NCI-H526 (cell line): ENCODE results near the gene PLK2.

ENCODE experiments used
- DNase-seq, 2 experiments: peaks; one replicate each; lab custom pipeline; 2025; lab: John Stamatoyannopoulos, UW

The PLK2 gene

DNA sequence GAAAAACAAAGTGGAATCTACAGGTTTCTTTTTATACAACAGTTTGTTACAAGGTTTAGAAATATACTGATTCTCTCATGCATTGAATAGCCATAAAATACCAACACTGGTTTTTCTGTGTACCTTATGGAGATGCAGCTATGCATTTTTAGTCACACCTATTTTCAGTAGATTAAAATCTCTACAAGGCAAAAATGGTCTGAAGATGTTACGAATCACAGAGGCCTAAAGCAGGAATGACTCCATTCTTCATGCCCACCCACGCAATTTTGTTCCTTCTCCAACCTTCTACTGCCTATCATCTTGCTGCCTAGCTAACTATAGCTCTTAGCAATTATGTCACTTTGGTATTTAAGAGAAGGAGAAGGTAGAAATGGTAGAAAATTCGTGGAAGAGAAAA lies 9.9 kb downstream of the PLK2 start:
- no peak for DNase-seq

DNA sequence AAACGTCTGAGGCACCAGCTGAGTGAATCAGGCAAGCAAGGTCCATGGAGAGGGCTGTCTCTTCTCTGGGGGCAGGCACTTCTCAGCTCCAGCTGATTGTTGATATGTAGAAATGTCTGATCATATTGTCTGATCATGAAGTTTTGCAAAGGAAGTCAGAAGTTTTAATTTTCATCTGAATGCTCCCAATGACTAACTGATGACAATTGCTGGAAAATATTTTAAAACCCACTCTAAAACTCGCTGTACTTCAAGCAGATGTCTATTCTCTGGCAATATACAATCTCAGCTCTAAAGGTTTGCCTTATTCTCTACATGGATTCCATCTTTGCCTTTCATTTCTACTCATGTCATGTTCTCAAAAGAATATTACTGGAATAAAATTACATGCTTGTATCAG lies 12.7 kb downstream of the PLK2 start:
- DNase-seq, result no peak

DNA sequence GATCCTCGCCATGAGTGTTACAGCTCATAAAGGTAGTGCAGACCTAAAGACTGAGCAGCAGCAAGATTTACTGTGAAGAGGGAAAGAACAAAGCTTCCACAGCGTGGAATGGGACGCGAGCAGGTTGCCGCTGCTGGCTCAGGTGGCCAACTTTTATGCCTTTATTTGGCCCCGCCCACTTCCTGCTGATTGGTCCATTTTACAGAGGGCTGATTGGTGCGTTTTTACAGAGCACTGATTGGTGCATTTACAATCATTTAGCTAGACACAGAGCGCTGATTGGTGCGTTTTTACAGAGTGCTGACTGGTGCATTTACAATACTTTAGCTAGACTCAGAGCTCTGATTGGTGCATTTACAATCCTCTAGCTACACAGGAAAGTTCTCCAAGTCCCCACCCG lies 13.9 kb downstream of the PLK2 start:
- DNase-seq, result no peak

DNA sequence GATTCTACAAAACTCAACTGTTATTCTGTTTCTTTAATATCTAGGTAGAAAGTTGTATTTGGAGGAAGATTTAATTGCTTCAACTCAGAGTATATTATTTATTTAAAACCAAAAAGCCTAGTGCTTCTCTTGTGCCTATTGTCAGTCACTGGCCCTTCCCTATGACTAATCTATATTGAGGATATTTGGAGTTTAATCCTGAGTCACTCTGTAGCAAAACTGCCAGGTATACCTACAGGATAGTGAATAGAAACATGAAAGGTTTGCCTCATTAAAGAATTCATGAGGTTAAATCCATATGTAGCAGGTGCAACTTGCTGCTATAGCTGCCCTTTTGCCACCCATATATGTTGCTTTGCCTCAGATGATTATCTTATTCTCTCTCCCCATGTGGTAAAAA lies 15.1 kb downstream of the PLK2 start:
- no peak for DNase-seq

DNA sequence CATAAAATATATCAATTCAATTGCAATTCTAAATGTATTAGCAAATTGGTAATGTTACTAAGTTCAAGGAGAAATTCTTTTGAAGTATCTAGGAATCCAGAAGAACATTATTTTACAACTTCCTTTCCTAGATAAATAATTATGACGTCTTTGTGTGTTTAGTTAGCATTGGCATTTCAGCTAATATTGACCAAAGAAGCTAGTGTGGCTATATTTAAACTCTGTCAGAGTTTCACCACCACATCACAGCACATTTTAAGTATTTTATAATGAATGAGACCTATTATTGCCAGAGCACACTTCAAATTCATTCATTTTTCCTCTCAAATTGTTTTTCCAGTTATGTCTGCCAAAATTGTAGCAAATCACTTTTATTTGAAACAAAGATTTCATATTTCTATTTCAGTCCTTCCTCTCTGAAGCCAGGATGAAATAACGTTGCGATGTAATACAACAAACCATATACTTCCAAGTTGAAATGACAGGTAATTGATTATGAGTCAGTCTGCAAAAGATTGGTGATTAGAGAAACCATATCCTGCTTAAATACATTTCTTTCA lies 18.9 kb downstream of the PLK2 start:
- no peak for DNase-seq

DNA sequence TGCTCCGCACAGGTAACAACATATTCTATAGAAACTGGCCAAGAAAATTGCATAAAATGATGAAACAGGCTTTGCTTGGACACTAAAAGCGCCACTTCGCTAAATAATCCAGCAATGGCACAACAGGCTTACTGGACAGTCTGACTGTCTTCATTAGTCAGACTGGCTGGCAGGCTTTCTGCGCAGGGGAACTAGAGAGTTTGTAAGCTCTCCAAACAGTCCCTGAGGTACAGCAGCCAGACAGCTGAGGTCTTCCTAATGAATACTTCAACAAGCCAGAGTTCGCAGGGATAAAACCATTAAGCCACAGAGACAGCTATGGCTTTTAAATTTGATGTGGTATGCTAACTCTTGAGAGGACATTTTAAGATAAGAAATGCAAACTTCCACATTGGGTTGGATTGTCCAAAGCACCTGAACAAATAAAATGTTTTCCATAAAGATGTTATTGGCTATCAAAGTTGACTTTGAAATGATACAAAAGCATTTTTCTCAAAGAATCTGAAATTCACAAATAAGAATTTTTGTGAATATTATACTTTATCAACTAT lies 20.7 kb downstream of the PLK2 start:
- no peak for DNase-seq

DNA sequence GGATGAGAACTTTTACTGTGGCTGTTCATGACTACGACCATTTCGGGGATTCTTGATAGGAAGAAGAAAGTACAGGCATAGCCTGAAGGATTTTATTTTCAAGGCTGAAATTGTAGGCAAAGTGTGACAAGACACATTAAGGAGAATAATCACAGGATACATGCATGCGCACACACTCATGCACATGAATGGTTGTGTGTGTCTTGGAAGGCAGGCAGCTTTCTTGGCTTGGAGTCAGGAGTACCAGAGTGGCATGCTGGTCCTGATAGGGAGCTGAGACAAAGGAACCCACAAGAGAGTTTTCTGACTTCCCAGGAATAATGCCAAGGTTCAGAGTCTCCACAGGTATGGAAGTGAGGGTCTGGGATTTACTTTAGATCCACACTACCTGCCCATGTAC lies 22.2 kb downstream of the PLK2 start:
- DNase-seq, result no peak

DNA sequence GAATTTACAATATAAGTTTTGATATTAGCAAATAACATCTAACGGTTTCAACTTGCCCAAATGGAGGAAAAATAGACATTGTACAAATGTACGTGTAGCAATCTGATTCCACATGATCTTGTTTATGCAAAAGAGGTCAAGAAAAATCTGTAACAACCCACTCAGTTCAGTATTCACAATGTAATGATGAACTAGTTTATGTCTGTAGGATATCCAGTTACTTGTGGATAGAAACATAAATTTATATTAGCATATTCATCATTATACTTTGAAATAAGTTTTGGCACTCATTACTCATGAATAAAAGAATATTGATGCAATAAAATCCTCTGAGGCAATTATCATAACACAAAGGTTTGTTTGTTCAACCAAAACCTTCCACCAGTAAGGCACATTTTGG lies 28.1 kb downstream of the PLK2 start:
- DNase-seq, result no peak

DNA sequence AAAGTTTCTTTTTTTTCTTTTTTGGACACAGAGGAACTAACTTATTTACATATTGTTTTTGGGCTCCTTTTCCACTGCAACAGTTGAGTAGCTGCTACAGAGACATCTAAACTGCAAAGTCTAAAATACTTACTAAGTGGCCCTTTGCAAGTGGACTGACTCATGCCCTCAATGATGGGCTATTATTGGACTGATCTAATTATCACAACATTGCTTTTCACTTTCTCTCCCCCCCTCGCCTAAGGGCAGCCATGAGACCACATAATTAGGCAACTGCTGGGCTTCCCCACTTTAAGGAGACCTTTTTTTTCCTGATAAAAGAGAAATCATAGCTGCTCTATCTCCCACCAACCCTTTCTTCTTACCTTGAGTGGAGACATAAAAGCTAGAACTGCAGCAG lies 47.0 kb downstream of the PLK2 start:
- no peak for DNase-seq

DNA sequence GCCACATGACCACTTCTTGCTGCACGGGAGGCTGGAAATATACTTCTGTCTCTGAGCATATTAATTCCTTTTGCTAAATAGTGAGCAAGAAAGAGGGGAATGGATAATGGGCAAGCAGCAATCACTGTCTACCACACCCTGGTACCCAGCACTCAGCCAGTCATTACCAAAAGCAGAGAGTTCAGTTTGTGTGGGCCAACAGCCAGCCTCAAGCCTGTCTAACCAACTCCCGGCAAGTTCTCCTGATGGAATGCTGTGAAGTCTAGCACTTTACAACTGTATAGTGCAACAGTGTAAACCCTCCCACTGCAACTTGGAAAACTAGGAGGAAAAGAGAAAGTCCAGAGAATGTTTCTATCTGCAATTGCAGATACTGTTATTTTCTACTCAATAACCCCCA lies 47.8 kb downstream of the PLK2 start:
- DNase-seq, result no peak

DNA sequence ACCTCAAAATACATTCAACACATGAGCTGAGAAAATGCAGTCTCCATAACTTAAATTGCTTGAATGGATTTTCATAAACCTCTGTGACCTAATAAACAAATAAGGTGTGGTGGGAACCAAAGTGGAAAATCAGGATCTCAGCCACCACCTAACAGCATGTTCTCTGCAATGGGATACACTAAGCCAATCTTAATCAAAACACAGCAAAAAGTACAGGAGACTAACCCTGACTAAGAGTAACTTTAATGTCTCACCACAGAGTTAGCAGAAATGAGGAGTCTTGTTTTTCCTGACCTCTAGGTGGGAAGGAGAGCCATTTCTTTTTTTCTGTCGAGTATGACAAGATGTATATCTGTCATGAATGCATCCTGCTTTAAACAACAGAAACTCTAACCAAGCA lies 48.5 kb downstream of the PLK2 start:
- DNase-seq, result no peak

DNA sequence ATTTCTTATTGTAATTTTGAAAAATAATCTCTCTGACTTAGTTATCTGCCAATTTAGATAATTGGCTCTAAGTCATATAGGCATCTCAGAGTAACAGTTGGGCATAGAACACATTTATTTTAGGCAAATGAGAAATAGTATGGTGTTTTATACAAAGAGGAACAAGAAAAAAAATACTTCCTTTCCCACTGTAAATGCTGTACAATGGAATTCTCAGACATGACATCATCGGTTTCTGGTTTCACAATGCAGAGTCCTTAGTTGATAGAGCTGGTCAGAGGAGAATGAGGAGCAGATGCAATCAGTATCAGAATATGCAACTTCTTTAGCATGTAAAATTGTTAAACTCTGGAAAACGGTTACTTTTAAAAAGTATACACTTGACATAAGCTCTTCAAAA lies 49.4 kb downstream of the PLK2 start:
- DNase-seq, result no peak

DNA sequence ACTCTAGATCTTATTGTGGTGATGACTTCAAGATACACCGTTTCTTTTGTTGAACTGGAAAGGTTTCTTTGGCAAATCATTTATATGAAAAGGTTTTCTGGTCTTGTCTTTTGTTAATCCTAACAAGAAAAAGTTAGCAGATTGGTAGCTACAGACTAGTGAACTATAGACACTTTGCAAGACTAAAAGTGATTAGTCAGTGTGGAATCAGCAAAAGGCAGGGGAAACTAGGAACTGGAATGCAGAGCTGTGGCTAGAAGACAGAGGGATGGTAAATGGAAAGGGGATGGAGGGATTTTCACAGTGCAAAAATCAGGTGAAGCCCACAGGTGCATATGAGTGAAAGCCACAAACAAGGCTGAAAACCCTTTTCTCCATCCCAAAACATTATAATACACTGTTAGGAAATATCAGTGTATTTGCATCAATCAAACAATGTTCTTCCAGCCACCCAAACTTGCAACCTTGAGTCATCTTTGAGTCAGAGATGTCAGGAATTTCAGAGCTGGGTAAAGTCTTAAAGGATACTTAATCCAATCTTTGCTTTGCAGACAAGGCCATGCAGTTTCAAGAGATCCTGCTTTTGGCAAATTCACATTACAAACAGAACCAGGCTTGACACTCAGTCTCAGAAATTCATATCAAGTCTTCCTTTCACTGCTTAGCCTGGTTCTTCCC lies 52.7 kb downstream of the PLK2 start:
- DNase-seq, result no peak

DNA sequence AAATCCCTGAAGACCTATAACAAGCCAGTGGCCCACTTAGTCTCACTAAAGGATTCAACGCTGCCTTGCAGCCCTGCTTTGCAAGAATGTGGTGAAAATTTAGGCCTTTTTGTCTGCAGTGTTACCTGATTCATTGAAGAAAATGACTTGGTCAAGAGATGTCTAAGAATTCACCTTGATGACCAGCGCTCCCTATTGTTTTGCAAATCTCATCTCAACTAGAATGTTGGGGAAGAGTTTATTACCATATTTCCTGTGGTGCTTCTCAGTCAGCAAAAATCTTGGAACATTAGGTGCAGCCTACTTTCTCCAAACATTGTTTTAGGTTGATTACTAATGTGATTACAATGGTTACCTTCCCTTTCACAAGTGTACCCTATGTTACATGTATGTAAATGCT lies 53.5 kb downstream of the PLK2 start:
- no peak for DNase-seq

DNA sequence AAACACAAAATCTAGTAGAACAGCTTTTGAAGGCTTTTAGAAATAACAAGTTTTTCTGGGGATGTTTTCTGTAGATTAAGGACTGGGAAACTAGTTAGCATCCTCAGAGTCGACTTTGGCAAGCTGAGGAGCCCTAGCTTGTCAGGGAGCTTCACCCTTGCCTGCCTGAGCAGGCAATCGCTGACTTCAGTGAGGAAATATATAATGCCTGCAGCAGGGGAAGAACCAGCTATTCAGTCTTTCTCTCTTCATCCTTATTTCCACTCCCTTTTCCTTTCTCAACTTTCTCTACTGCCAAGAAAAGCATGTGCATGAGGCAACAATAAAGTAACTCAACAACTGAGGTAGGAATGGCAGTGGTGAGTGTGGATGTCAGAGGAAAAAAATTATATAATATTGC lies 54.7 kb downstream of the PLK2 start:
- DNase-seq, result no peak

DNA sequence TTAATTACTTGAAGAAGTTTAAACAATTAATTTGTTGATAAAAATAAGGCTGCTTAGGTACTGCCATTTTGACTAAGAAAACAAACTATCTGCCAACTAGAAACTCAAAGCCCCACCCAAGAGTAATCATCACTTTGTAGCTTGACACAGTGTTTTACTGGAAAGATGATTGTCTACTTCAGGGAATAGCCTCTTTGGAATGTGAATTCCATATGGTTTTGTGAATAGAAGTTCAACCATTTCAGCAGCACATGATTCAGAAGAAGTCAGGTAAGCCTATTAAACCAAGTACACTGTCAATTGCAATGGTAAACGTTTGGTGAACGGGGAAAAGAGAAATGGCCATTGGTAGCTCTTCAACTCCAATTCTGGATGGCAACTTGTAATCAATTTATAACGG lies 55.2 kb downstream of the PLK2 start:
- no peak for DNase-seq
